PFSK-1 (cell line): ENCODE measurements around the gene PIGQ. TPM values are rescaled to one million over a fixed set of nuclear protein-coding genes. Genes with fewer than 3 reads are reported as not detected.

ENCODE experiments used
- FOXP2 ChIP-seq: optimal IDR thresholded peaks from 2 replicates; pipeline ENCODE3; 2011; ENCODE audit warnings: borderline replicate concordance, control low read depth, inconsistent platforms; ENCODE audit not compliant: insufficient read depth; ENCODE audit errors: extremely low read length, extremely low read depth
- POLR2AphosphoS5 ChIP-seq: IDR thresholded peaks from 2 replicates; pipeline ENCODE4 v1.6.1; 2012; ENCODE audit warnings: low read depth, mild to moderate bottlenecking, control low read depth, low read length, moderate library complexity
- SIN3A ChIP-seq: IDR thresholded peaks from 2 replicates; pipeline ENCODE4 v1.6.1; 2012; ENCODE audit warnings: mild to moderate bottlenecking, low read length, moderate library complexity, borderline replicate concordance; ENCODE audit not compliant: insufficient read depth
- TAF1 ChIP-seq: IDR thresholded peaks from 2 replicates; pipeline ENCODE4 v1.6.1; 2012; ENCODE audit warnings: low read length, control low read depth, borderline replicate concordance; ENCODE audit not compliant: insufficient read depth
- polyA plus RNA-seq: library from polyadenylated mRNA; unstranded; fragments of >200 nt; gene quantifications from one replicate; pipeline ENCODE4 v1.2.1, GENCODE V29; 2012; ENCODE audit warnings: low read depth, missing spikeins; ENCODE audit not compliant: insufficient read length
- TF ChIP-seq, protein P1 (sequence below), 2 experiments: IDR thresholded peaks; 2 replicates each; pipeline versions ENCODE4 v1.6.1 to v1.8.0; 2011 to 2012; ENCODE audit warnings: low read depth in 2 of 2, low read length in 2 of 2, control low read depth in 1 of 2, inconsistent platforms in 1 of 2, mild to moderate bottlenecking in 1 of 2, moderate library complexity in 1 of 2; ENCODE audit not compliant: insufficient read depth in 1 of 2

The PIGQ gene
- polyA plus RNA-seq, result 30.7 TPM

GRCh38 chr16:569445-570254 lies at the start of gene PIGQ:
PIGQ (plus strand) TSS chr16:569968; CDS start chr16:574075, 4,107 bp downstream.
- TF ChIP-seq TAF1, result no peak
- TF ChIP-seq, protein P1, sequence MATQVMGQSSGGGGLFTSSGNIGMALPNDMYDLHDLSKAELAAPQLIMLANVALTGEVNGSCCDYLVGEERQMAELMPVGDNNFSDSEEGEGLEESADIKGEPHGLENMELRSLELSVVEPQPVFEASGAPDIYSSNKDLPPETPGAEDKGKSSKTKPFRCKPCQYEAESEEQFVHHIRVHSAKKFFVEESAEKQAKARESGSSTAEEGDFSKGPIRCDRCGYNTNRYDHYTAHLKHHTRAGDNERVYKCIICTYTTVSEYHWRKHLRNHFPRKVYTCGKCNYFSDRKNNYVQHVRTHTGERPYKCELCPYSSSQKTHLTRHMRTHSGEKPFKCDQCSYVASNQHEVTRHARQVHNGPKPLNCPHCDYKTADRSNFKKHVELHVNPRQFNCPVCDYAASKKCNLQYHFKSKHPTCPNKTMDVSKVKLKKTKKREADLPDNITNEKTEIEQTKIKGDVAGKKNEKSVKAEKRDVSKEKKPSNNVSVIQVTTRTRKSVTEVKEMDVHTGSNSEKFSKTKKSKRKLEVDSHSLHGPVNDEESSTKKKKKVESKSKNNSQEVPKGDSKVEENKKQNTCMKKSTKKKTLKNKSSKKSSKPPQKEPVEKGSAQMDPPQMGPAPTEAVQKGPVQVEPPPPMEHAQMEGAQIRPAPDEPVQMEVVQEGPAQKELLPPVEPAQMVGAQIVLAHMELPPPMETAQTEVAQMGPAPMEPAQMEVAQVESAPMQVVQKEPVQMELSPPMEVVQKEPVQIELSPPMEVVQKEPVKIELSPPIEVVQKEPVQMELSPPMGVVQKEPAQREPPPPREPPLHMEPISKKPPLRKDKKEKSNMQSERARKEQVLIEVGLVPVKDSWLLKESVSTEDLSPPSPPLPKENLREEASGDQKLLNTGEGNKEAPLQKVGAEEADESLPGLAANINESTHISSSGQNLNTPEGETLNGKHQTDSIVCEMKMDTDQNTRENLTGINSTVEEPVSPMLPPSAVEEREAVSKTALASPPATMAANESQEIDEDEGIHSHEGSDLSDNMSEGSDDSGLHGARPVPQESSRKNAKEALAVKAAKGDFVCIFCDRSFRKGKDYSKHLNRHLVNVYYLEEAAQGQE (IDR thresholded peaks at IDR 0.05; ENCODE audit: insufficient read depth in 1 of 2, low read depth in 2 of 2, low read length in 2 of 2), result no peak
- no peak for TF ChIP-seq SIN3A
- TF ChIP-seq FOXP2, result no peak
- TF ChIP-seq POLR2AphosphoS5, result no peak; the same call in 1 of the 2 replicates

- TF ChIP-seq POLR2AphosphoS5 (no peak), SIN3A (no peak), FOXP2 (no peak), TAF1 (no peak)
- TF ChIP-seq, protein P1 (IDR thresholded peaks at IDR 0.05; ENCODE audit: insufficient read depth in 1 of 2, low read depth in 2 of 2, low read length in 2 of 2), result no peak
These were observed 48.9 kb upstream of the PIGQ start for GRCh38 chr16:520847-521246.

DNA sequence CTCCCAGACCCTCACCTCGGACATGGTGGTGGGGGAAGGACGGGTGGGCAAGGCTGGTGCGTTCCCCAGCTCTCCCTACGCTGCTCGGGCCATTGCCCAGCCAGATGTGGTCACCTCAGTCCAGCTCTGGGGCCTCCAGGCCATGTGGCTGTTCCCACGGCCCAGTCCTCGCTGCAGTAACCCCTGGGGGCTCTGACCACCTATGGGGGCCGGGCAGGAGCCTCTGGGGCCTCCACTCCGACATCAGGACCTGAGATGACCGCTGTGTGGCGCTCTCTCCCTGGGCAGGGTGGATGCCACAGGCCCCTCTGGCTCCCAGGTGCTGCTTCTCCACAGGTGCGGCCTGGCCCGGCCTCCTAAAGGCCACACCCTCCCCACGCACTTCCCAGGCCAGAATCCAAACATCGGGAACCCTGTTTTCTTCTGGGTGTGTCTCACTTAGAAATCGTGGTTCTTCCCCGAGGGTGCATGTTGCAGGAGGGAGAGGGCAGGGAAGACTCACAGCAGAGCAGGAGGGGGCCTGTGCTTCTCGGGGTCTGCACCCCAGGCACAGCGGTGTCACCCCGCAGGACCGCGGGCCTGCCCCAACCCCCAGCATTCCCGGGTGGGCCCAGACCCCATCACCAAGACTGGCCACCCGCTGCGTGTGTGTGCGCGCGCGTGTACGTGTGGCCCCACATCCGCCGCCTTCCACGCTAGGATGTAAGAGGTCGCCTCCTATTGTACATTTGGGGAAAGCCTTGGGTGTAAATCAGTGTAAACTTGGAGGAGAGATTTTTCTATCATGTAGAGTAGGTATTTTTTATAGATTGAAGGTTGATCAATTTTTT lies 48.2 kb upstream of the PIGQ start:
- no peak for TF ChIP-seq SIN3A
- TF ChIP-seq FOXP2, result no peak
- TF ChIP-seq, protein P1 (IDR thresholded peaks at IDR 0.05; ENCODE audit: insufficient read depth in 1 of 2, low read depth in 2 of 2, low read length in 2 of 2), result no peak
- no peak for TF ChIP-seq POLR2AphosphoS5
- no peak for TF ChIP-seq TAF1

DNA sequence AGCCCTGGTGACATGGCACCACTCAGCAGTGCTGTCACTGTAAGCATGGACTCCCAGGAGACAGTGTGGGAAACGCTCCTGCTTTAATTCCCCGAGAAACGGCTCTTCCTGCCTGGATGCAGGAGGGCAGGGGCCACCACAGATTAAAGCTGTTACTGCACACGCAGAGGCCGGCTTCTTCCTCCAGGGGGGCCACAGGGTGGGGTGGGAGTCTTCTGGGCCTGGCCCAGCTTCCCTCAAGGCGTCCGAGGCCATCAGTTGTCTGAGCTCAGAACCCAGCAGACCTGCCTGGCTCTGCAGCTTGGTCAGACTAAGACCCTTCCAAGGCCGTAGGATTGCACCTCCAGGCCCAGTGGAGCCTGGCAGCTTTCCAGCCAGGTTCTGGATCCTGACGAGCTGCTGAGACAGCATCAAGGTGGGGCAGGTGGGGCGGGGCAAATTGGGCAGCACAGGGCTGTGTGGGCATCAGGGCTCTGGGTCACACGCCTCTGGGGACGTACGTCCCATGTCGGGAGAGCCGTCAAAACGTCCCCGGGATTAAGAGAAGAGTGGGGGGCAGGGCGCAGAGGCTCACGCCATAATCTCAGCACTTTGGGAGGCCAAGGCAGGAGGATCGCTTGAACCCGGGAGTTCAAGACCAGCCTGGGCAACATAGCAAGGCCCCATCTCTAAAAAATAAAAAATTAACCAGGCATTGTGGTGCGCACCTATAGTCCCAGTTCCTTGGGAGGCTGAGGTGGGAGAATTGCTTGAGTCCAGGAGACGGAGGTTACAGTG lies 47.3 kb upstream of the PIGQ start:
- TF ChIP-seq TAF1, result no peak
- TF ChIP-seq SIN3A, result no peak

- 0 out of 2 replicates have a peak, but pooled peaks have one; percentile 5 for TF ChIP-seq POLR2AphosphoS5
- no peak for TF ChIP-seq SIN3A
These were observed 46.5 kb upstream of the PIGQ start for GRCh38 chr16:523097-523741.
